Mucosa of descending colon (tissue), 3 donors: ENCODE data around the gene CDC42EP4. TPM values are rescaled to one million over a fixed set of nuclear protein-coding genes. Genes with fewer than 3 reads are reported as not detected.

Experiments used
- ATAC-seq: fragments of 200-7000 bp; cut with Tn5 transposase; one replicate; pipeline ENCODE4 v1.9.1; 2020; ENCODE audit warnings: mild to moderate bottlenecking, moderate library complexity
- DNase-seq, 3 donors: peaks; one replicate each; pipeline ENCODE4 v3.0.0-alpha.2; 2020
- H3K36me3 ChIP-seq: fragments of 200-600 bp; one replicate; pipeline ENCODE4 v1.8.0; 2021; ENCODE audit warnings: low read depth, mild to moderate bottlenecking
- H3K4me1 ChIP-seq: fragments of 200-600 bp; one replicate; pipeline ENCODE4 v1.8.0; 2021; ENCODE audit warnings: low read depth, mild to moderate bottlenecking
- H3K4me3 ChIP-seq: fragments of 200-600 bp; one replicate; pipeline ENCODE4 v1.8.0; 2021; ENCODE audit warnings: mild to moderate bottlenecking
- H3K9me3 ChIP-seq: fragments of 200-600 bp; one replicate; pipeline ENCODE4 v1.8.0; 2021; ENCODE audit warnings: mild to moderate bottlenecking
- intact Hi-C, 2 donors: fragments of 100-400 bp; cut with DNase I in 1 of 2; cut with micrococcal nuclease in 1 of 2; formaldehyde crosslinking; loops; one replicate each; pipeline versions ENCODE4 v1.11.0 to v1.11.1; 2022; cut with DNase I, micrococcal nuclease
- total RNA-seq, 3 donors: library from RNA; stranded (reverse); fragmentation: NEBNext Ultra II Directional in 2 of 3; extraction: Animal tissue kit (Norgen Biotek cat#: 25700) in 2 of 3; gene quantifications; one replicate each; pipeline versions ENCODE4 v1.2.1 to v1.2.4, GENCODE V29; 2021 to 2023
- TF ChIP-seq, protein P1 (sequence below): fragments of 200-600 bp; IDR thresholded peaks from one replicate; pipeline ENCODE4 v1.8.0; 2022; ENCODE audit warnings: antibody characterized with exemption, mild to moderate bottlenecking
- donor health status: DM: no; HTN: no; CAD: no; lungs with moderate emphysema.
- donor health status: DM: no; HTN: no; CAD: no.
- donor health status: DM: no; HTN: yes; CAD: no.

The CDC42EP4 gene
- total RNA-seq, 3 donors from 2014 or later, result 54.6 to 95.2 (median 75.9) TPM

- DNase-seq, result no peak
- no peaks in the 10 kb centered on the region for H3K9me3 ChIP-seq
- ATAC-seq, result no peak
- TF ChIP-seq, protein P1, sequence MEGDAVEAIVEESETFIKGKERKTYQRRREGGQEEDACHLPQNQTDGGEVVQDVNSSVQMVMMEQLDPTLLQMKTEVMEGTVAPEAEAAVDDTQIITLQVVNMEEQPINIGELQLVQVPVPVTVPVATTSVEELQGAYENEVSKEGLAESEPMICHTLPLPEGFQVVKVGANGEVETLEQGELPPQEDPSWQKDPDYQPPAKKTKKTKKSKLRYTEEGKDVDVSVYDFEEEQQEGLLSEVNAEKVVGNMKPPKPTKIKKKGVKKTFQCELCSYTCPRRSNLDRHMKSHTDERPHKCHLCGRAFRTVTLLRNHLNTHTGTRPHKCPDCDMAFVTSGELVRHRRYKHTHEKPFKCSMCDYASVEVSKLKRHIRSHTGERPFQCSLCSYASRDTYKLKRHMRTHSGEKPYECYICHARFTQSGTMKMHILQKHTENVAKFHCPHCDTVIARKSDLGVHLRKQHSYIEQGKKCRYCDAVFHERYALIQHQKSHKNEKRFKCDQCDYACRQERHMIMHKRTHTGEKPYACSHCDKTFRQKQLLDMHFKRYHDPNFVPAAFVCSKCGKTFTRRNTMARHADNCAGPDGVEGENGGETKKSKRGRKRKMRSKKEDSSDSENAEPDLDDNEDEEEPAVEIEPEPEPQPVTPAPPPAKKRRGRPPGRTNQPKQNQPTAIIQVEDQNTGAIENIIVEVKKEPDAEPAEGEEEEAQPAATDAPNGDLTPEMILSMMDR, result no peak
- H3K4me3 ChIP-seq, result no peak overlapping the region
- no peaks in the 10 kb centered on the region for H3K36me3 ChIP-seq
- no peaks in the 10 kb centered on the region for H3K4me1 ChIP-seq
- intact Hi-C loops, result no loop called here
These were observed 11.8 kb upstream of the CDC42EP4 start for GRCh38 chr17:73323409-73324159.

GRCh38 chr17:73320601-73321264 lies 8.9 kb upstream of the CDC42EP4 start:
- no peaks in the 10 kb centered on the region for H3K9me3 ChIP-seq
- TF ChIP-seq, protein P1, result no peak
- no peak overlapping the region for H3K4me3 ChIP-seq
- intact Hi-C loops, result no loop called here
- peaks cover 3% of the 10 kb centered on the region for H3K4me1 ChIP-seq
- no peak for ATAC-seq
- DNase-seq, result no peak
- no peaks in the 10 kb centered on the region for H3K36me3 ChIP-seq

- no peak for DNase-seq
- intact Hi-C loops, result no loop called here
- no peaks in the 10 kb centered on the region for H3K9me3 ChIP-seq
- peaks cover 3% of the 10 kb centered on the region for H3K4me1 ChIP-seq
- TF ChIP-seq, protein P1, result no peak
- no peak for ATAC-seq
- no peak overlapping the region for H3K4me3 ChIP-seq
- H3K36me3 ChIP-seq, result no peaks in the 10 kb centered on the region
These were observed 8.0 kb upstream of the CDC42EP4 start for GRCh38 chr17:73319766-73320165.

DNA sequence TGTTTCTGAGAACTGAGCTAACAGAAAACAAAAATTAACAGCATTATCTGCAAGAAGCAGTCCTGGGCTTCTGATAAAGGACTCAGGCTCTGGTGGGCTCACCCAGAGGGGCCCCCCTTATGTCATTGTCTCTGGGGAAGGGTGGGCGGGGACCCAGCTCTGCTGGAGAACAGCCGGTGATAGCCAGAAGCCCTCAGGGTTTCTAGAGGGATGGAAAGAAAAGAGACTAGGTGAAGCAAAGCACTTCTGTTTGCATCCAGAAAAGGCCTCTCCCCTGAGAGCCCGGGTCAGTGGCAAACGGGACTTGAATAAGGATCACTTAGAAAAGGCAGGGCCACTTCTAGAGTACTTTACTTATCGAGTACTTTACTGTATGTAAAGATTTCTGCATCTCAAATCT lies 7.0 kb upstream of the CDC42EP4 start:
- intact Hi-C loops, result no loop called here
- TF ChIP-seq, protein P1, result no peak
- H3K36me3 ChIP-seq, result no peaks in the 10 kb centered on the region
- ATAC-seq (no peak), DNase-seq (no peak)
- H3K4me3 ChIP-seq, result no peak overlapping the region
- peaks cover 3% of the 10 kb centered on the region for H3K4me1 ChIP-seq
- no peaks in the 10 kb centered on the region for H3K9me3 ChIP-seq

- DNase-seq (no peak), ATAC-seq (no peak)
- H3K4me1 ChIP-seq, result peaks cover 3% of the 10 kb centered on the region
- H3K36me3 ChIP-seq, result no peaks in the 10 kb centered on the region
- intact Hi-C loops, result no loop called here
- TF ChIP-seq, protein P1, result no peak
- H3K9me3 ChIP-seq, result no peaks in the 10 kb centered on the region
- H3K4me3 ChIP-seq, result no peak overlapping the region
These were observed 6.6 kb upstream of the CDC42EP4 start for GRCh38 chr17:73318427-73318813.
